PC-3 (cell line): ENCODE measurements around the gene PLCZ1. TPM values are rescaled to one million over a fixed set of nuclear protein-coding genes. Genes with fewer than 3 reads are reported as not detected.

ENCODE experiments used
- ATAC-seq: fragments of 200-7000 bp; cut with Tn5 transposase; 2 replicates; pipeline ENCODE4 v1.9.1; 2020; ENCODE audit warnings: mild to moderate bottlenecking, moderate library complexity
- BruUV-seq: library from RNA; stranded (reverse); fragments of 400-500 nt; replicated peaks from 2 replicates; lab custom pipeline; 2021; lab: Mats Ljungman, UMichigan
- CTCF ChIA-PET: fragments of 300-600 bp; sonication (Branson Sonifier 250); formaldehyde crosslinking; loops from one replicate; lab custom pipeline; 2022; ENCODE audit warnings: antibody characterized with exemption; lab: Charles Lee
- POLR2A ChIA-PET: fragments of 300-600 bp; sonication (Branson Sonifier 250); formaldehyde crosslinking; loops from one replicate; lab custom pipeline; 2022; ENCODE audit warnings: antibody characterized with exemption; ENCODE audit not compliant: unreplicated experiment; lab: Charles Lee
- DNase-seq: peaks from one replicate; pipeline ENCODE4 v3.0.0-alpha.2; 2015
- H2AFZ ChIP-seq: fragments of 300-600 bp; sonication (generic); 2 replicates; pipeline ENCODE4 v1.6.0; 2016; ENCODE audit warnings: antibody characterized with exemption, low read length
- H3F3A ChIP-seq: fragments of 300-600 bp; sonication (generic); one replicate; pipeline ENCODE4 v1.6.0; 2017; ENCODE audit warnings: antibody characterized with exemption, low read length, control low read depth, mild to moderate bottlenecking; ENCODE audit not compliant: unreplicated experiment
- H3K27ac ChIP-seq: fragments of 300-600 bp; sonication (generic); 2 replicates; pipeline ENCODE4 v1.5.1; 2016; ENCODE audit warnings: mild to moderate bottlenecking, low read length
- H3K27me3 ChIP-seq: fragments of 300-600 bp; sonication (generic); 2 replicates; pipeline ENCODE4 v1.6.1; 2016; ENCODE audit warnings: low read length, mixed read lengths
- H3K36me3 ChIP-seq: fragments of 300-600 bp; sonication (generic); 2 replicates; pipeline ENCODE4 v1.6.1; 2016; ENCODE audit warnings: low read depth, mixed run types, low read length, mixed read lengths
- H3K4me1 ChIP-seq: fragments of 300-600 bp; sonication (generic); 2 replicates; pipeline ENCODE4 v1.5.1; 2016; ENCODE audit warnings: low read length; ENCODE audit not compliant: insufficient read depth
- H3K4me2 ChIP-seq: fragments of 300-600 bp; sonication (generic); 2 replicates; pipeline ENCODE4 v1.6.0; 2016; ENCODE audit warnings: low read length
- H3K4me3 ChIP-seq: fragments of 300-600 bp; sonication (generic); 2 replicates; pipeline ENCODE4 v1.5.1; 2016; ENCODE audit warnings: mild to moderate bottlenecking, low read length, mixed read lengths
- H3K79me2 ChIP-seq: fragments of 300-600 bp; sonication (generic); 2 replicates; pipeline ENCODE4 v1.6.1; 2017; ENCODE audit warnings: low read length, mixed read lengths
- H3K9ac ChIP-seq: fragments of 300-600 bp; sonication (generic); 2 replicates; pipeline ENCODE4 v1.6.0; 2016; ENCODE audit warnings: mild to moderate bottlenecking, low read length
- H3K9me2 ChIP-seq: fragments of 300-600 bp; sonication (generic); replicated peaks from 2 replicates; pipeline ENCODE4 v1.6.1; 2016; ENCODE audit warnings: mixed run types, low read length, mixed read lengths
- H3K9me3 ChIP-seq: fragments of 300-600 bp; sonication (generic); 2 replicates; pipeline ENCODE4 v1.6.1; 2016; ENCODE audit warnings: low read length, mixed read lengths
- H4K20me1 ChIP-seq: fragments of 300-600 bp; sonication (generic); 2 replicates; pipeline ENCODE4 v1.6.1; 2016; ENCODE audit warnings: low read length, mixed read lengths
- EZH2 ChIP-seq: fragments of 300-600 bp; sonication (generic); IDR thresholded peaks from one replicate; pipeline ENCODE4 v1.6.1; 2017; ENCODE audit warnings: antibody characterized with exemption, mild to moderate bottlenecking, low read length; ENCODE audit not compliant: unreplicated experiment
- EZH2phosphoT487 ChIP-seq: fragments of 300-600 bp; sonication (generic); IDR thresholded peaks from 2 replicates; pipeline ENCODE4 v1.6.1; 2018; ENCODE audit warnings: mild to moderate bottlenecking, antibody characterized with exemption, low read length, borderline replicate concordance
- intact Hi-C: fragments of 100-400 bp; cut with micrococcal nuclease; formaldehyde crosslinking; loops from 2 replicates; pipeline ENCODE4 v1.9.0; 2023
- total RNA-seq: library from RNA; depleted of rRNA; stranded (reverse); fragments of >200 nt; gene quantifications from 2 replicates; pipeline ENCODE4 v1.2.3, GENCODE V29; 2014
- TF ChIP-seq, protein P1 (sequence below): fragments of 300-600 bp; sonication (generic); conservative IDR thresholded peaks from 2 replicates; pipeline ENCODE4 v1.5.1; 2017; ENCODE audit warnings: antibody characterized with exemption, low read depth, mild to moderate bottlenecking, low read length

PLCZ1 gene
- total RNA-seq, 1 experiment from 2014 or later, result not detected

DNA sequence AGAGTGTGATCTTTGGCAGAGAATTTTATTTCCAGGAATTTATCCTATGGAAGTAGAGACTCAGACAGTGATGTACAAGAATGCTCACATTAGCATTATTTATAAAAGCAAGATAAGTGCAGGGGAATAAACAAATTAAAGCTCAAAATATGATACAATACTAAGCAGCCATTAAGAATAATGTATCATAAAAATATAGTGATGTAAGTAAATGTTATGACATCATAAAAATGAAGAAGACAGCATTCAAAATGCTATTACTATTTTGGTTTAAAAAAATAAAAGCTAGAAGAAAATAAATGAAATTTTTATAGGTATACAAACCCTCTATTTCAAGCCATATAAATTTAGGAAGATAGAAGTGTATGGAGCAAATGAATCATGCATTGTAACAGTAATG is 17.1 kb downstream of the PLCZ1 start:
- H3K27ac ChIP-seq, result peak overlapping the region; percentile 53
- no peaks in the 10 kb centered on the region for H3K36me3 ChIP-seq
- POLR2A ChIA-PET, result no interaction called here
- H3K79me2 ChIP-seq, result no peaks in the 10 kb centered on the region
- H3K9me2 ChIP-seq, result no peaks in the 10 kb centered on the region
- peaks cover 4% of the 10 kb centered on the region for H3F3A ChIP-seq
- H3K9ac ChIP-seq, result no peak overlapping the region
- CTCF ChIA-PET, result no interaction called here
- no peak overlapping the region for H3K4me3 ChIP-seq
- peaks cover 39% of the 10 kb centered on the region for H3K4me1 ChIP-seq
- H4K20me1 ChIP-seq, result no peaks in the 10 kb centered on the region
- no peak overlapping the region for H2AFZ ChIP-seq
- no TSS peak for BruUV-seq
- DNase-seq (no peak), ATAC-seq (no peak)
- intact Hi-C loops, result loop anchor here (10.0 kb wide), 1 partner anchor 126 kb away; no protein-coding TSS in a partner anchor
- no peaks in the 10 kb centered on the region for H3K9me3 ChIP-seq
- H3K27me3 ChIP-seq, result no peaks in the 10 kb centered on the region
- TF ChIP-seq EZH2, result no peak
- TF ChIP-seq, protein P1, sequence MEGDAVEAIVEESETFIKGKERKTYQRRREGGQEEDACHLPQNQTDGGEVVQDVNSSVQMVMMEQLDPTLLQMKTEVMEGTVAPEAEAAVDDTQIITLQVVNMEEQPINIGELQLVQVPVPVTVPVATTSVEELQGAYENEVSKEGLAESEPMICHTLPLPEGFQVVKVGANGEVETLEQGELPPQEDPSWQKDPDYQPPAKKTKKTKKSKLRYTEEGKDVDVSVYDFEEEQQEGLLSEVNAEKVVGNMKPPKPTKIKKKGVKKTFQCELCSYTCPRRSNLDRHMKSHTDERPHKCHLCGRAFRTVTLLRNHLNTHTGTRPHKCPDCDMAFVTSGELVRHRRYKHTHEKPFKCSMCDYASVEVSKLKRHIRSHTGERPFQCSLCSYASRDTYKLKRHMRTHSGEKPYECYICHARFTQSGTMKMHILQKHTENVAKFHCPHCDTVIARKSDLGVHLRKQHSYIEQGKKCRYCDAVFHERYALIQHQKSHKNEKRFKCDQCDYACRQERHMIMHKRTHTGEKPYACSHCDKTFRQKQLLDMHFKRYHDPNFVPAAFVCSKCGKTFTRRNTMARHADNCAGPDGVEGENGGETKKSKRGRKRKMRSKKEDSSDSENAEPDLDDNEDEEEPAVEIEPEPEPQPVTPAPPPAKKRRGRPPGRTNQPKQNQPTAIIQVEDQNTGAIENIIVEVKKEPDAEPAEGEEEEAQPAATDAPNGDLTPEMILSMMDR, result no peak
- no peak for TF ChIP-seq EZH2phosphoT487
- no peak overlapping the region for H3K4me2 ChIP-seq

DNA sequence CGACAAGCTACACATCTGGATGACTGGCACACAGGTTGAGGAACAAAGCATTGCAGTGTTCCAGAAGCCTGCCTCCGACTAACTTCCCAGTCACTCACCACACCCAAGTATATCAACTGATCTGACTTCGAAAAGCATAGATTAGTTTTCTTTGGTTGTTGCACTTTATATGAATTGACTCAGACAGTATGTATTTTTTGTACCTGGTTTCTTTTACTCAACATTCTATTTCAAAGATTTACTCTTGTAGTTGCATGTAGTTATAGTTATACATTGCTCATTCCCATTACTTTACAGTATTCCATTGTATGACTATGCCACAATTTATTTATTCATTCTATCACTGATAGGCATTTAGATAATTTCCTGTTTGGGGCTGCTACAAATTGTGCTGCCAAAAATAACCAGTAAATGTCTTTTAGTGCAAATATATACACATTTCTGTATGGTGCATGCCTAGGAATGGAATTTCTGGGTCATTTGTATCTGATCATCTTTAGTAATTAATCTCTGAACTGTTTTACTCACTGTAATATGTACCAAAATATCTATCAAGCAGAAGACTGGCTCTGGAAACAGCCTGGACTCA is 17.8 kb downstream of the PLCZ1 start:
- ATAC-seq (peak; percentile 66), DNase-seq (peak; percentile 71)
- Histone ChIP-seq H2AFZ (no peak overlapping the region), H3K9ac (no peak overlapping the region), H3K9me2 (no peaks in the 10 kb centered on the region), H3K27me3 (no peaks in the 10 kb centered on the region), H4K20me1 (no peaks in the 10 kb centered on the region), H3K36me3 (no peaks in the 10 kb centered on the region), H3K79me2 (no peaks in the 10 kb centered on the region), H3K27ac (peak overlapping the region; percentile 53), H3K4me1 (peaks cover 39% of the 10 kb centered on the region), H3K4me3 (no peak overlapping the region), H3K4me2 (peak overlapping the region; percentile 5; the same call in 1 of the 2 replicates), H3K9me3 (no peaks in the 10 kb centered on the region), H3F3A (peaks cover 4% of the 10 kb centered on the region)
- no TSS peak for BruUV-seq
- intact Hi-C loops, result loop anchor here (10.0 kb wide), 1 partner anchor 125 kb away; no protein-coding TSS in a partner anchor
- TF ChIP-seq EZH2phosphoT487 (no peak), EZH2 (no peak)
- TF ChIP-seq, protein P1, result no peak
- ChIA-PET CTCF (no interaction called here), POLR2A (interaction anchor here (0.5 kb wide), 1 partner anchor 58 kb away, joined by 6 read pairs; no protein-coding TSS in a partner anchor)

DNA sequence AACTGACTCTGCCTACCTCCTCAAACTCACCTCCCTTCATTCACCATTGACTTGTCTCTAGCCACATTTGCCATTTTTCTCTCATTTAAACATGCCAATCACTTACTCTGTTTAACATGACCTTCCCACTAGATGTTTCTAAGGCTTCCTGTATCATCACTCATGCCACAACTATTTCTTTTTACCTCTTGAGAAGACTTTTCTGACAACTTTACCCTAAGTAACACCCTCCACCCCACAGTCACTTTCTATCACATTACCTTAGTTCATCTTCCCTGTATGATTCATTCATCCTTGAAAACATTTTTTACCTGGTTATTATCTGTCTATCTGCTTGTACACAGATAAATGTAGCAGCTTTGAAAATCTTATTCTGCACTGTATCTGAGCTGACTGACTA is 19.4 kb downstream of the PLCZ1 start:
- Histone ChIP-seq H3K79me2 (no peaks in the 10 kb centered on the region), H2AFZ (no peak overlapping the region; the same call in 1 of the 2 replicates), H3K36me3 (no peaks in the 10 kb centered on the region), H3K9me2 (no peaks in the 10 kb centered on the region), H3K4me1 (peaks cover 28% of the 10 kb centered on the region), H4K20me1 (no peaks in the 10 kb centered on the region), H3K9ac (no peak overlapping the region), H3K27ac (no peak overlapping the region), H3F3A (peaks cover 4% of the 10 kb centered on the region), H3K27me3 (no peaks in the 10 kb centered on the region), H3K4me2 (no peak overlapping the region), H3K4me3 (no peak overlapping the region), H3K9me3 (no peaks in the 10 kb centered on the region)
- ATAC-seq (no peak), DNase-seq (peak; percentile 38)
- POLR2A ChIA-PET, result no interaction called here
- no TSS peak for BruUV-seq
- CTCF ChIA-PET, result no interaction called here
- TF ChIP-seq, protein P1, result no peak
- no peak for TF ChIP-seq EZH2phosphoT487
- TF ChIP-seq EZH2, result no peak
- intact Hi-C loops, result no loop called here
